Measurements from ENCODE around the gene CLIP2.
"Not testable (repeated sequence)": the region's sequence is repeated elsewhere in the genome, so short reads cannot be mapped to it uniquely, and the experiment has no call there.

The CLIP2 gene

GRCh38 chr7:74364061-74364460 is 74.9 kb downstream of the CLIP2 start:
- no peak overlapping the region for H3K27ac ChIP-seq (ENCODE audit: low read depth, low read length)
- H3K36me3 ChIP-seq (ENCODE audit: insufficient read depth, low read length), result peaks cover 7% of the 10 kb centered on the region
- no peaks in the 10 kb centered on the region for H3K4me1 ChIP-seq (ENCODE audit: insufficient read depth, low read length)
- no peaks in the 10 kb centered on the region for H3K9me3 ChIP-seq (ENCODE audit: low read length)
- no peak overlapping the region for H3K4me3 ChIP-seq (ENCODE audit: low read depth in 1 of 2, low read length in 2 of 2)
- H3K27me3 ChIP-seq (ENCODE audit: control insufficient read depth in 1 of 2, insufficient read depth in 2 of 2, low read length in 2 of 2), result no peaks in the 10 kb centered on the region
- H3K9ac ChIP-seq (ENCODE audit: low read length), result no peak overlapping the region

GRCh38 chr7:74365322-74366022 is 76.3 kb downstream of the CLIP2 start:
- H3K27me3 ChIP-seq (ENCODE audit: control insufficient read depth in 1 of 2, insufficient read depth in 2 of 2, low read length in 2 of 2), result no peaks in the 10 kb centered on the region
- no peaks in the 10 kb centered on the region for H3K9me3 ChIP-seq (ENCODE audit: low read length)
- H3K27ac ChIP-seq (ENCODE audit: low read depth, low read length), result no peak overlapping the region
- H3K4me1 ChIP-seq (ENCODE audit: insufficient read depth, low read length), result no peaks in the 10 kb centered on the region
- no peak overlapping the region for H3K9ac ChIP-seq (ENCODE audit: low read length)
- no peak overlapping the region for H3K4me3 ChIP-seq (ENCODE audit: low read depth in 1 of 2, low read length in 2 of 2)
- H3K36me3 ChIP-seq (ENCODE audit: insufficient read depth, low read length), result peaks cover 2% of the 10 kb centered on the region

- H3K36me3 ChIP-seq (ENCODE audit: insufficient read depth, low read length), result peaks cover 3% of the 10 kb centered on the region
- H3K9ac ChIP-seq (ENCODE audit: low read length), result no peak overlapping the region
- peaks cover 21% of the 10 kb centered on the region for H3K4me1 ChIP-seq (ENCODE audit: insufficient read depth, low read length)
- peak overlapping the region; percentile 84 for H3K27ac ChIP-seq (ENCODE audit: low read depth, low read length)
- no peak overlapping the region for H3K4me3 ChIP-seq (ENCODE audit: low read depth in 1 of 2, low read length in 2 of 2)
- no peaks in the 10 kb centered on the region for H3K9me3 ChIP-seq (ENCODE audit: low read length)
- H3K27me3 ChIP-seq (ENCODE audit: control insufficient read depth in 1 of 2, insufficient read depth in 2 of 2, low read length in 2 of 2), result no peaks in the 10 kb centered on the region
Measured at GRCh38 chr7:74371381-74372341, 82.5 kb downstream of the CLIP2 start.

GRCh38 chr7:74372511-74373111 is 83.4 kb downstream of the CLIP2 start:
- no peaks in the 10 kb centered on the region for H3K9me3 ChIP-seq (ENCODE audit: low read length)
- no peaks in the 10 kb centered on the region for H3K27me3 ChIP-seq (ENCODE audit: control insufficient read depth in 1 of 2, insufficient read depth in 2 of 2, low read length in 2 of 2)
- H3K9ac ChIP-seq (ENCODE audit: low read length), result no peak overlapping the region
- peak overlapping the region in 1 of 2 donors; percentile 11 for H3K4me3 ChIP-seq (ENCODE audit: low read depth in 1 of 2, low read length in 2 of 2)
- H3K27ac ChIP-seq (ENCODE audit: low read depth, low read length), result peak overlapping the region; percentile 84
- peaks cover 12% of the 10 kb centered on the region for H3K36me3 ChIP-seq (ENCODE audit: insufficient read depth, low read length)
- peaks cover 21% of the 10 kb centered on the region for H3K4me1 ChIP-seq (ENCODE audit: insufficient read depth, low read length)

GRCh38 chr7:74373536-74373935 is 84.3 kb downstream of the CLIP2 start:
- H3K4me1 ChIP-seq (ENCODE audit: insufficient read depth, low read length), result peaks cover 21% of the 10 kb centered on the region
- H3K36me3 ChIP-seq (ENCODE audit: insufficient read depth, low read length), result peaks cover 12% of the 10 kb centered on the region
- no peaks in the 10 kb centered on the region for H3K27me3 ChIP-seq (ENCODE audit: control insufficient read depth in 1 of 2, insufficient read depth in 2 of 2, low read length in 2 of 2)
- H3K9me3 ChIP-seq (ENCODE audit: low read length), result no peaks in the 10 kb centered on the region
- no peak overlapping the region for H3K4me3 ChIP-seq (ENCODE audit: low read depth in 1 of 2, low read length in 2 of 2)
- no peak overlapping the region for H3K9ac ChIP-seq (ENCODE audit: low read length)
- H3K27ac ChIP-seq (ENCODE audit: low read depth, low read length), result no peak overlapping the region

GRCh38 chr7:74375726-74376220 is 86.6 kb downstream of the CLIP2 start:
- H3K4me1 ChIP-seq (ENCODE audit: insufficient read depth, low read length), result peaks cover 32% of the 10 kb centered on the region
- no peaks in the 10 kb centered on the region for H3K27me3 ChIP-seq (ENCODE audit: control insufficient read depth in 1 of 2, insufficient read depth in 2 of 2, low read length in 2 of 2)
- peaks cover 12% of the 10 kb centered on the region for H3K36me3 ChIP-seq (ENCODE audit: insufficient read depth, low read length)
- no peak overlapping the region for H3K9ac ChIP-seq (ENCODE audit: low read length)
- H3K9me3 ChIP-seq (ENCODE audit: low read length), result no peaks in the 10 kb centered on the region
- H3K27ac ChIP-seq (ENCODE audit: low read depth, low read length), result no peak overlapping the region
- H3K4me3 ChIP-seq (ENCODE audit: low read depth in 1 of 2, low read length in 2 of 2), result no peak overlapping the region

- Histone ChIP-seq H3K27me3 (ENCODE audit: control insufficient read depth in 1 of 2, insufficient read depth in 2 of 2, low read length in 2 of 2) (no peaks in the 10 kb centered on the region), H3K4me1 (ENCODE audit: insufficient read depth, low read length) (peaks cover 32% of the 10 kb centered on the region), H3K27ac (ENCODE audit: low read depth, low read length) (no peak overlapping the region), H3K4me3 (ENCODE audit: low read depth in 1 of 2, low read length in 2 of 2) (no peak overlapping the region), H3K9me3 (ENCODE audit: low read length) (no peaks in the 10 kb centered on the region), H3K9ac (ENCODE audit: low read length) (no peak overlapping the region), H3K36me3 (ENCODE audit: insufficient read depth, low read length) (peaks cover 12% of the 10 kb centered on the region)
Measured at GRCh38 chr7:74376256-74377036, 87.2 kb downstream of the CLIP2 start.

- H3K4me3 ChIP-seq (ENCODE audit: low read depth in 1 of 2, low read length in 2 of 2), result no peak overlapping the region
- peak overlapping the region; percentile 37 for H3K27ac ChIP-seq (ENCODE audit: low read depth, low read length)
- H3K4me1 ChIP-seq (ENCODE audit: insufficient read depth, low read length), result peaks cover 12% of the 10 kb centered on the region
- H3K9me3 ChIP-seq (ENCODE audit: low read length), result no peaks in the 10 kb centered on the region
- no peaks in the 10 kb centered on the region for H3K27me3 ChIP-seq (ENCODE audit: control insufficient read depth in 1 of 2, insufficient read depth in 2 of 2, low read length in 2 of 2)
- H3K36me3 ChIP-seq (ENCODE audit: insufficient read depth, low read length), result peaks cover 22% of the 10 kb centered on the region
- H3K9ac ChIP-seq (ENCODE audit: low read length), result no peak overlapping the region
Measured at GRCh38 chr7:74379938-74380337, 90.7 kb downstream of the CLIP2 start.

- no peaks in the 10 kb centered on the region for H3K27me3 ChIP-seq (ENCODE audit: control insufficient read depth in 1 of 2, insufficient read depth in 2 of 2, low read length in 2 of 2)
- H3K9me3 ChIP-seq (ENCODE audit: low read length), result no peaks in the 10 kb centered on the region
- peaks cover 12% of the 10 kb centered on the region for H3K4me1 ChIP-seq (ENCODE audit: insufficient read depth, low read length)
- H3K27ac ChIP-seq (ENCODE audit: low read depth, low read length), result peak overlapping the region; percentile 37
- peaks cover 22% of the 10 kb centered on the region for H3K36me3 ChIP-seq (ENCODE audit: insufficient read depth, low read length)
- no peak overlapping the region for H3K4me3 ChIP-seq (ENCODE audit: low read depth in 1 of 2, low read length in 2 of 2)
- no peak overlapping the region for H3K9ac ChIP-seq (ENCODE audit: low read length)
Measured at GRCh38 chr7:74380720-74381119, 91.5 kb downstream of the CLIP2 start.

GRCh38 chr7:74384086-74384485 is 94.9 kb downstream of the CLIP2 start:
- H3K27me3 ChIP-seq (ENCODE audit: control insufficient read depth in 1 of 2, insufficient read depth in 2 of 2, low read length in 2 of 2); H3K9ac ChIP-seq (ENCODE audit: low read length); H3K27ac ChIP-seq (ENCODE audit: low read depth, low read length); H3K9me3 ChIP-seq (ENCODE audit: low read length); H3K4me3 ChIP-seq (ENCODE audit: low read depth in 1 of 2, low read length in 2 of 2): not testable (repeated sequence)
- peaks cover 12% of the 10 kb centered on the region for H3K4me1 ChIP-seq (ENCODE audit: insufficient read depth, low read length)
- peaks cover 31% of the 10 kb centered on the region for H3K36me3 ChIP-seq (ENCODE audit: insufficient read depth, low read length)

- not testable (repeated sequence) for H3K9me3 ChIP-seq (ENCODE audit: low read length); H3K27me3 ChIP-seq (ENCODE audit: control insufficient read depth in 1 of 2, insufficient read depth in 2 of 2, low read length in 2 of 2); H3K9ac ChIP-seq (ENCODE audit: low read length); H3K4me3 ChIP-seq (ENCODE audit: low read depth in 1 of 2, low read length in 2 of 2); H3K27ac ChIP-seq (ENCODE audit: low read depth, low read length); H3K4me1 ChIP-seq (ENCODE audit: insufficient read depth, low read length)
- peaks cover 34% of the 10 kb centered on the region for H3K36me3 ChIP-seq (ENCODE audit: insufficient read depth, low read length)
Measured at GRCh38 chr7:74384854-74385253, 95.6 kb downstream of the CLIP2 start.
